Coronary artery (tissue), 2 donors: ENCODE measurements around the gene LIPG.

Experiments used
- DNase-seq: peaks from one replicate; pipeline ENCODE4 v3.0.0-alpha.2; 2017; ENCODE audit warnings: low spot score
- H3K27ac ChIP-seq, 2 donors: fragments of 200-600 bp; sonication (generic); one replicate each; pipeline ENCODE4 v1.5.1; 2016 to 2019
- H3K4me3 ChIP-seq: fragments of 200-600 bp; sonication (generic); 2 replicates; pipeline ENCODE4 v1.5.1; 2016; ENCODE audit warnings: mild to moderate bottlenecking, moderate library complexity
- TF ChIP-seq, protein P1 (sequence below): fragments of 200-600 bp; sonication (generic); IDR thresholded peaks from one replicate; pipeline ENCODE4 v1.5.1; 2019; ENCODE audit warnings: antibody characterized with exemption

LIPG gene

DNA sequence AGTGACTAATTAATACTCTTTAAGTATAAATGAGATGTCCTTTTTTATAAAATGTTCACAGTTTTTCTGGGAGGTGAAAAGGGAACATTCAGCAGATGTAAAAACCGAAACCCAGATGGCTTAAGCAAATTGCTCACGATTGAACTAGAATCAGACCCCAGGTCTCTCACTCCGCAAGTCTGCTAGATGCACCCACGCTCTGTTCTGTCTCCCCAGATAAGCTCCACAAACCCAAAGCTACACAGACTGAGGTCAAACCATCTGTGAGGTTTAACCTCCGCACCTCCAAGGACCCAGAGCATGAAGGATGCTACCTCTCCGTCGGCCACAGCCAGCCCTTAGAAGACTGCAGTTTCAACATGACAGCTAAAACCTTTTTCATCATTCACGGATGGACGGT lies 3.2 kb downstream of the LIPG start:
- TF ChIP-seq, protein P1, sequence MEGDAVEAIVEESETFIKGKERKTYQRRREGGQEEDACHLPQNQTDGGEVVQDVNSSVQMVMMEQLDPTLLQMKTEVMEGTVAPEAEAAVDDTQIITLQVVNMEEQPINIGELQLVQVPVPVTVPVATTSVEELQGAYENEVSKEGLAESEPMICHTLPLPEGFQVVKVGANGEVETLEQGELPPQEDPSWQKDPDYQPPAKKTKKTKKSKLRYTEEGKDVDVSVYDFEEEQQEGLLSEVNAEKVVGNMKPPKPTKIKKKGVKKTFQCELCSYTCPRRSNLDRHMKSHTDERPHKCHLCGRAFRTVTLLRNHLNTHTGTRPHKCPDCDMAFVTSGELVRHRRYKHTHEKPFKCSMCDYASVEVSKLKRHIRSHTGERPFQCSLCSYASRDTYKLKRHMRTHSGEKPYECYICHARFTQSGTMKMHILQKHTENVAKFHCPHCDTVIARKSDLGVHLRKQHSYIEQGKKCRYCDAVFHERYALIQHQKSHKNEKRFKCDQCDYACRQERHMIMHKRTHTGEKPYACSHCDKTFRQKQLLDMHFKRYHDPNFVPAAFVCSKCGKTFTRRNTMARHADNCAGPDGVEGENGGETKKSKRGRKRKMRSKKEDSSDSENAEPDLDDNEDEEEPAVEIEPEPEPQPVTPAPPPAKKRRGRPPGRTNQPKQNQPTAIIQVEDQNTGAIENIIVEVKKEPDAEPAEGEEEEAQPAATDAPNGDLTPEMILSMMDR: no peak
- no peak overlapping the region for H3K4me3 ChIP-seq

GRCh38 chr18:49565612-49566011 lies 3.8 kb downstream of the LIPG start:
- no peak overlapping the region for H3K27ac ChIP-seq
- H3K4me3 ChIP-seq: no peak overlapping the region
- TF ChIP-seq, protein P1: no peak
- no peak for DNase-seq

More for the DNA sequence above, 3.2 kb downstream of the LIPG start:
- no peak for DNase-seq
- no peak overlapping the region for H3K27ac ChIP-seq

DNA sequence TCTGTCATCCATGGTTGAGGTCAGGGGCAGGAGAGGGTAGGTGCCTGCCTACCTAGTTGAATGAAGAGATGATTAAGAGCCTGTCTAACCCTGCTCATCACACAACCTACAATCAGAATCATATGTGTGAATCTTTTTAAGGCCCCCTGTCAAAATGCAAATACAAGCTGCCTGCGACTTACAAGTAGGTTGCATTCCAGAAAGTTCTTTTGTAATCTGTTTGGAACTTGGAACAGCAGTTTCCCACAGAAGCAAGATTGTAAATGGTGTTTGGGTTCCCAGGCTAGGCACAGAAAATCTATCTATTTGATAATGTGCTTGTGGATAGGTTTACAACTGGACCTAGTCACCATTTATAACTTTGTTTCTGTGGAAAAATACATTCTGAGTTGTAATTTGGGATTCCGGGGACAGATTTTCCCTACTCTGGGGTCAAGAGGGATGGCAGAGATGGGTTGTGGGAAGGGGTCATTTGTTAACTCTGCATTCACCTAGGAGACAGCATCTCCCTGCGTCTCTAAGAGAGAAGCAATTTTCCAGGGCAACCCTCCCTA lies 4.4 kb downstream of the LIPG start:
- Histone ChIP-seq H3K4me3 (no peak overlapping the region), H3K27ac (no peak overlapping the region)
- DNase-seq: no peak
- TF ChIP-seq, protein P1: no peak

DNA sequence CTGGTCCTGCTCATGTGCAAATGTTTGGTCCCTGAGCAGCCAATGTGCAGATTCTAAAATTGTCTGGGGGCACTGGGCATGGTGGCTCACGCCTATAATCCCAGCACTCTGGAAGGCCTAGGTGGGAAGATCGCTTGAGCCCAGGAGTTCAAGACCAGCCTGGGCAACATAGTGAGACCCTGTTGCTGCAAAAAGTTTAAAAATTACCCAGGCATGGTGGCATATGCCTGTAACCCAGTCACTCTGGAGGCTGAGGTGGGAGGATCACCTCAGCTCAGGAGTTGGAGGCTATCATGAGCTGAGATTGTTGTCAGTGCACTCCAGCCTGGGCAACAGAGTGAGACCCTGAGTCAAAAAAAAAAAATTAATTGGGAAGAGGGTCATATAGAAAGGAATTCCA lies 5.1 kb downstream of the LIPG start:
- TF ChIP-seq, protein P1: no peak

DNA sequence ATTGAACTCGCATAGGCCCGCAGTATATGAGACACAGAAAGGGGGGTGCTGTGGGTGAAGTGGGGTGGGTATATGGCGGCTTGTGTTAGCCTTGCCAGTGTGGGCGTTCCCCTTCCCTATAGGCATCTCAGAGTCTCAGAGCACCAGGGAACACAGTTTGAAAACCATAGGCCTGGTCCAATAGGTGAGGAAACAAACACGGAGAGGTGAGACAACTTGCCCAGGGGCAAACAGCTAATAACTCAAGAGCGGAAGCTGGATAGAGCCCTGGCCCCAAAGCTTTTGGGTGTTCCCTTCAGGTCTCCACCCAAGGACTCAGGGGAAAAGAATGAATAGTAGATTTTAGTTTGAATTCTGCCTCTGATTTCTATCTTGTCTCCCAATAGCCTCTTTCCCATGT lies 7.9 kb downstream of the LIPG start:
- Histone ChIP-seq H3K4me3 (no peak overlapping the region), H3K27ac (no peak overlapping the region)
- DNase-seq: no peak
- TF ChIP-seq, protein P1: no peak

More for the DNA sequence above, 5.1 kb downstream of the LIPG start:
- no peak overlapping the region for H3K27ac ChIP-seq
- DNase-seq: no peak
- H3K4me3 ChIP-seq: no peak overlapping the region

GRCh38 chr18:49570836-49571235 lies 9.0 kb downstream of the LIPG start:
- no peak overlapping the region for H3K27ac ChIP-seq
- no peak overlapping the region for H3K4me3 ChIP-seq
- no peak for DNase-seq
- TF ChIP-seq, protein P1: no peak

GRCh38 chr18:49572611-49573345 lies 10.9 kb downstream of the LIPG start:
- no peak for DNase-seq
- TF ChIP-seq, protein P1: no peak
- Histone ChIP-seq H3K4me3 (no peak overlapping the region), H3K27ac (no peak overlapping the region)
